ENCODE results near the gene AZU1. TPM values are rescaled to one million over a fixed set of nuclear protein-coding genes. Genes with fewer than 3 reads are reported as not detected.
"Not testable (repeated sequence)": the region's sequence is repeated elsewhere in the genome, so short reads cannot be mapped to it uniquely, and the experiment has no call there.

Gene AZU1
- total RNA-seq, 1 donor from 2014 or later = 0.41 TPM

DNA sequence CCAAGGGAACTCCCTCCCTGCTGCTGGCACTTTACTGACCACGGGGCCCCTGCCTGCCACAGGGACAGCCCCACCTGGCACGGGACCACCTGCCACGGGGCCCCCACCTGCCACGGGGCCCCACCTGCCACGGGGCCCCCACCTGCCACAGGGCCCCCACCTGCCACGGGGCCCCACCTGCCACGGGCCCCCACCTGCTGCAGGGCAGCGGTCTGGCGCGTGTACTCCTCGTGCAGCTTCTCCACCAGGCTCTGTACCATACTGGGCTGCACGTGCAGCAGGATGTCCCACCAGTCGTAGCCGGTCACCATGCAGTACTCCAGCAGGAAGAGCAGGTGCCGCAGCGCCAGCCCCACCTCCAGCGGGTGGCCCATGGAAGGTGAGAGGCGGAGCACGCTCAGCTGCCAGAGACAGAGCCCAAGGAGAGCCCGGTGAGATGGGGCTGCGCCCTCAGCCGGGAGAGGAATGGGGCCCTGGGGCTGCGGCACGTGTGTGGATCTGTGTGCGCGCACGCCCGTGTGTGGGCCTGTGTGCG is 49.2 kb downstream of the AZU1 start:
- Mint-ChIP-seq H3K4me1 (ENCODE audit: unreplicated experiment) (no peaks in the 10 kb centered on the region), H3K27me3 (no peaks in the 10 kb centered on the region), H3K36me3 (peaks cover 5% of the 10 kb centered on the region), H3K27ac (no peak overlapping the region), H3K4me3 (no peak overlapping the region), H3K9me3 (no peaks in the 10 kb centered on the region)
- no peak for DNase-seq (ENCODE audit: extremely low spot score, unreplicated experiment)
- TF ChIP-seq, protein P1, sequence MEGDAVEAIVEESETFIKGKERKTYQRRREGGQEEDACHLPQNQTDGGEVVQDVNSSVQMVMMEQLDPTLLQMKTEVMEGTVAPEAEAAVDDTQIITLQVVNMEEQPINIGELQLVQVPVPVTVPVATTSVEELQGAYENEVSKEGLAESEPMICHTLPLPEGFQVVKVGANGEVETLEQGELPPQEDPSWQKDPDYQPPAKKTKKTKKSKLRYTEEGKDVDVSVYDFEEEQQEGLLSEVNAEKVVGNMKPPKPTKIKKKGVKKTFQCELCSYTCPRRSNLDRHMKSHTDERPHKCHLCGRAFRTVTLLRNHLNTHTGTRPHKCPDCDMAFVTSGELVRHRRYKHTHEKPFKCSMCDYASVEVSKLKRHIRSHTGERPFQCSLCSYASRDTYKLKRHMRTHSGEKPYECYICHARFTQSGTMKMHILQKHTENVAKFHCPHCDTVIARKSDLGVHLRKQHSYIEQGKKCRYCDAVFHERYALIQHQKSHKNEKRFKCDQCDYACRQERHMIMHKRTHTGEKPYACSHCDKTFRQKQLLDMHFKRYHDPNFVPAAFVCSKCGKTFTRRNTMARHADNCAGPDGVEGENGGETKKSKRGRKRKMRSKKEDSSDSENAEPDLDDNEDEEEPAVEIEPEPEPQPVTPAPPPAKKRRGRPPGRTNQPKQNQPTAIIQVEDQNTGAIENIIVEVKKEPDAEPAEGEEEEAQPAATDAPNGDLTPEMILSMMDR (conservative IDR thresholded peaks at IDR 0.05) = no peak

DNA sequence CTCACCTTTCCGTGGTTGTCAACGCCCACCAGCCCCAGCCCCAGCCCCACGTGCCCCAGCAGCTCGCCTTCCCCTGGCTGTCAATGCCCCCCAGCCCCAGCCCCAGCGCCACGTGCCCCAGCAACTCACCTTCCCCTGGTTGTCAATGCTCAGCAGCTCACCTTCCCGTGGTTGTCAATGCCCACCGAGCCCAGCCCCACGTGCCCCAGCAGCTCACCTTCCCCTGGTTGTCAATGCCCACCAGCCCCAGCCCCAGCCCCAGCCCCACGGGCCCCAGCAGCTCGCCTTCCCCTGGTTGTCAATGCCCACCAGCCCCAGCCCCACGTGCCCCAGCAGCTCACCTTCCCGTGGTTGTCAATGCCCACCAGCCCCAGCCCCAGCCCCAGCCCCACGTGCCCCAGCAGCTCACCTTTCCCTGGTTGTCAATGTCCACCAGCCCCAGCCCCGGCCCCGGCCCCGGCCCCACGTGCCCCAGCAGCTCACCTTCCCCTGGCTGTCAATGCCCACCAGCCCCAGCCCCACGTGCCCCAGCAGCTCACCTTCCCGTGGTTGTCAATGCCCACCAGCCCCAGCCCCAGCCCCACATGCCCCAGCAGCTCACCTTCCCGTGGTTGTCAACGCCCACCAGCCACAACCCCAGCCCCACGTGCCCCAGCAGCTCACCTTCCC is 50.5 kb downstream of the AZU1 start:
- not testable (repeated sequence) for H3K27ac Mint-ChIP-seq; H3K4me3 Mint-ChIP-seq; DNase-seq (ENCODE audit: extremely low spot score, unreplicated experiment); H3K27me3 Mint-ChIP-seq; H3K4me1 Mint-ChIP-seq (ENCODE audit: unreplicated experiment); H3K36me3 Mint-ChIP-seq; H3K9me3 Mint-ChIP-seq

DNA sequence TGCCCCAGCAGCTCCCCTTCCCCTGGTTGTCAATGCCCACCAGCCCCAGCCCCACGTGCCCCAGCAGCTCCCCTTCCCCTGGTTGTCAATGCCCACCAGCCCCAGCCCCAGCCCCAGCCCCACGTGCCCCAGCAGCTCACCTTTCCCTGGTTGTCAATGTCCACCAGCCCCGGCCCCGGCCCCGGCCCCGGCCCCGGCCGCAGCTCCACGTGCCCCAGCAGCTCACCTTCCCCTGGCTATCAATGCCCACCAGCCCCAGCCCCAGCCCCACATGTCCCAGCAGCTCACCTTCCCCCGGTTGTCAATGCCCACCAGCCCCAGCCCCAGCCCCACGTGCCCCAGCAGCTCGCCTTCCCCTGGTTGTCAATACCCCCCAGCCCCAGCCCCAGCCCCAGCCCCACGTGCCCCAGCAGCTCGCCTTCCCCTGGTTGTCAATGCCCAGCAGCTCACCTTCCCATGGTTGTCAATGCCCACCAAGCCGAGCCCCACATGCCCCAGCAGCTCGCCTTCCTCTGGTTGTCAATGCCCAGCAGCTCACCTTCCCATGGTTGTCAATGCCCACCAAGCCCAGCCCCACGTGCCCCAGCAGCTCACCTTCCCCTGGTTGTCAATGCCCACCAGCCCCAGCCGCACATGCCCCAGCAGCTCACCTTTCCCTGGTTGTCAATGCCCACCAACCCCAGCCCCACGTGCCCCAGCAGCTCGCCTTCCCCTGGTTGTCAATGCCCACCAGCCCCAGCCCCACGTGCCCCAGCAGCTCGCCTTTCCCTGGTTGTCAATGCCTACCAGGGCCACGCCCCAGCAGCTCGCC is 51.3 kb downstream of the AZU1 start:
- H3K9me3 Mint-ChIP-seq; H3K4me3 Mint-ChIP-seq; H3K4me1 Mint-ChIP-seq (ENCODE audit: unreplicated experiment); DNase-seq (ENCODE audit: extremely low spot score, unreplicated experiment); H3K36me3 Mint-ChIP-seq; H3K27ac Mint-ChIP-seq; H3K27me3 Mint-ChIP-seq: not testable (repeated sequence)

DNA sequence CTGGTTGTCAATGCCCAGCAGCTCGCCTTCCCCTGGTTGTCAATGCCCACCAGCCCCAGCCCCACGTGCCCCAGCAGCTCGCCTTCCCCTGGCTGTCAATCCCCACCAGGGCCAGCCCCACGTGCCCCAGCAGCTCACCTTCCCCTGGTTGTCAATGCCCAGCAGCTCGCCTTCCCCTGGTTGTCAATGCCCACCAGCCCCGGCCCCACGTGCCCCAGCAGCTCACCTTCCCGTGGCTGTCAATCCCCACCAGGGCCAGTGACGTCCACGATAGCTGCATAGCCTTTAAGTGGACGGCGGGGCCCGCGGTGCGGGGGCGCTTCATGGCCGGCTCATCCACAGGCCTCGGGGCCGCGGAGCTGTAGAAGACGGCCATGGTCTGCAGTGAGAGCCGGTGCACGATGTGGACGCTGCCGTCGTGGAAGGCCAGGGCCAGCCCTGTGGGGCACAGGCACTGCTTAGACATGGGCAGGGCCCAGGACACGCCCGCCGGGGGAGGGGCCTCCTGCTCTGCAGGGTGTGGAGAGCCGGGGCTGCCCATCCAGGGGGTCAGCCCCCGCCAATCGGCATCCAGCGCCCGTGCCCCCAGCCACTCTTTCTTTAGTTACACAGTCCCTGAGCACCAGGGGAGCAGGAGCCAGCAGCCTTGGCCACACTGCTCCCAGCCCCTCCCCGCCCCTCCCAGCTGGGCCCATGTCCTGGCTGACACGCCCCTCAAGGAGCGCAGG is 52.2 kb downstream of the AZU1 start:
- no peaks in the 10 kb centered on the region for H3K27me3 Mint-ChIP-seq
- no peaks in the 10 kb centered on the region for H3K4me1 Mint-ChIP-seq (ENCODE audit: unreplicated experiment)
- no peak overlapping the region for H3K27ac Mint-ChIP-seq
- H3K4me3 Mint-ChIP-seq = no peak overlapping the region
- H3K9me3 Mint-ChIP-seq = no peaks in the 10 kb centered on the region
- DNase-seq (ENCODE audit: extremely low spot score, unreplicated experiment) = no peak
- TF ChIP-seq, protein P1 (conservative IDR thresholded peaks at IDR 0.05) = no peak
- H3K36me3 Mint-ChIP-seq = peaks cover 5% of the 10 kb centered on the region

Small RNAs within 50 kb of the gene (microRNA-seq; reads per million reads assigned to microRNA genes)
- 19.6 reads per million, percentile 43 among the genes with 10 or more reads in this experiment for gene MIR3187
- 35.3 reads per million, percentile 51 among the genes with 10 or more reads in this experiment for gene MIR4745

Other genes with a start within 250 kb of the AZU1 start
- 1.4 and 1.9 TPM in 2 replicates for gene HCN2, start 238.0 kb upstream of the AZU1 start, total RNA-seq (ENCODE audit: low replicate concordance)
- 52.2 and 59.8 TPM in 2 replicates for gene POLRMT, start 194.3 kb upstream of the AZU1 start, total RNA-seq (ENCODE audit: low replicate concordance)
- gene FGF22, start 188.0 kb upstream of the AZU1 start, total RNA-seq (ENCODE audit: low replicate concordance) = not detected in 2 replicates
- 38.1 and 41.3 TPM in 2 replicates for gene RNF126, start 164.6 kb upstream of the AZU1 start, total RNA-seq (ENCODE audit: low replicate concordance)
- 9.3 and 11.0 TPM in 2 replicates for gene FSTL3, start 151.4 kb upstream of the AZU1 start, total RNA-seq (ENCODE audit: low replicate concordance)
- not detected in 2 replicates for gene PRSS57, start 132.4 kb upstream of the AZU1 start, total RNA-seq (ENCODE audit: low replicate concordance)
- gene PALM, start 118.9 kb upstream of the AZU1 start, total RNA-seq (ENCODE audit: low replicate concordance) = 63.3 and 64.1 TPM in 2 replicates
- gene MISP, start 76.7 kb upstream of the AZU1 start, total RNA-seq (ENCODE audit: low replicate concordance) = 9.4 and 20.8 TPM in 2 replicates
- gene PTBP1, start 30.4 kb upstream of the AZU1 start, total RNA-seq (ENCODE audit: low replicate concordance) = 416 and 496 TPM in 2 replicates
- 9.9 and 29.2 TPM in 2 replicates for gene PLPPR3, start 5.9 kb upstream of the AZU1 start, total RNA-seq (ENCODE audit: low replicate concordance)
- 0.45 TPM in 1 of 2 replicates, not detected in the other for gene PRTN3, start 13.2 kb downstream of the AZU1 start, total RNA-seq (ENCODE audit: low replicate concordance)
- gene ELANE, start 24.5 kb downstream of the AZU1 start, total RNA-seq (ENCODE audit: low replicate concordance) = not detected in 2 replicates
- 5.5 and 11.3 TPM in 2 replicates for gene CFD, start 31.8 kb downstream of the AZU1 start, total RNA-seq (ENCODE audit: low replicate concordance)
- gene MED16, start 65.3 kb downstream of the AZU1 start, total RNA-seq (ENCODE audit: low replicate concordance) = 59.6 and 74.2 TPM in 2 replicates
- not detected in 2 replicates for gene RNU6-9, start 65.6 kb downstream of the AZU1 start, total RNA-seq (ENCODE audit: low replicate concordance)
- gene R3HDM4, start 85.4 kb downstream of the AZU1 start, total RNA-seq (ENCODE audit: low replicate concordance) = 48.8 and 56.7 TPM in 2 replicates
- 1.2 and 2.2 TPM in 2 replicates for gene KISS1R, start 89.5 kb downstream of the AZU1 start, total RNA-seq (ENCODE audit: low replicate concordance)
- gene ARID3A, start 98.2 kb downstream of the AZU1 start, total RNA-seq (ENCODE audit: low replicate concordance) = 83.0 and 124 TPM in 2 replicates
- 59.5 and 65.4 TPM in 2 replicates for gene WDR18, start 156.5 kb downstream of the AZU1 start, total RNA-seq (ENCODE audit: low replicate concordance)
- gene GRIN3B, start 172.6 kb downstream of the AZU1 start, total RNA-seq (ENCODE audit: low replicate concordance) = 0.65 and 1.00 TPM in 2 replicates
- 157 and 173 TPM in 2 replicates for gene TMEM259, start 193.3 kb downstream of the AZU1 start, total RNA-seq (ENCODE audit: low replicate concordance)
- gene RNU6-2, start 193.7 kb downstream of the AZU1 start, total RNA-seq (ENCODE audit: low replicate concordance) = not detected in 2 replicates
- gene CNN2, start 198.8 kb downstream of the AZU1 start, total RNA-seq (ENCODE audit: low replicate concordance) = 276 and 279 TPM in 2 replicates
- 23.9 and 26.1 TPM in 2 replicates for gene ABCA7, start 212.3 kb downstream of the AZU1 start, total RNA-seq (ENCODE audit: low replicate concordance)
- 2.6 and 4.5 TPM in 2 replicates for gene ARHGAP45, start 239.3 kb downstream of the AZU1 start, total RNA-seq (ENCODE audit: low replicate concordance)